ENCODE measurements around the gene VN1R5.

GRCh38 chr1:247304031-247304430, 48.2 kb downstream of the VN1R5 start:
- TF ChIP-seq CTCF (IDR thresholded peaks at IDR 0.05) (no peak), ZFX (IDR thresholded peaks at IDR 0.05; ENCODE audit: borderline replicate concordance) (no peak)

Data from 22Rv1 (cell line).